Measurements from ENCODE around the gene CCDC136. TPM values are rescaled to one million over a fixed set of nuclear protein-coding genes. Genes with fewer than 3 reads are reported as not detected.
A peak's percentile ranks its signal among the peaks of the same experiment; 100 is the strongest.

Gene CCDC136
- 3.0 TPM for total RNA-seq
- long read RNA-seq, partial matches to known transcripts, result 0 of 1 reads
- long read RNA-seq, other reads (novel, unspliced or antisense), result 1 of 1 reads

- H3K4me1 ChIP-seq, result peaks cover 14% of the 10 kb centered on the region
- TF ChIP-seq, protein P1, sequence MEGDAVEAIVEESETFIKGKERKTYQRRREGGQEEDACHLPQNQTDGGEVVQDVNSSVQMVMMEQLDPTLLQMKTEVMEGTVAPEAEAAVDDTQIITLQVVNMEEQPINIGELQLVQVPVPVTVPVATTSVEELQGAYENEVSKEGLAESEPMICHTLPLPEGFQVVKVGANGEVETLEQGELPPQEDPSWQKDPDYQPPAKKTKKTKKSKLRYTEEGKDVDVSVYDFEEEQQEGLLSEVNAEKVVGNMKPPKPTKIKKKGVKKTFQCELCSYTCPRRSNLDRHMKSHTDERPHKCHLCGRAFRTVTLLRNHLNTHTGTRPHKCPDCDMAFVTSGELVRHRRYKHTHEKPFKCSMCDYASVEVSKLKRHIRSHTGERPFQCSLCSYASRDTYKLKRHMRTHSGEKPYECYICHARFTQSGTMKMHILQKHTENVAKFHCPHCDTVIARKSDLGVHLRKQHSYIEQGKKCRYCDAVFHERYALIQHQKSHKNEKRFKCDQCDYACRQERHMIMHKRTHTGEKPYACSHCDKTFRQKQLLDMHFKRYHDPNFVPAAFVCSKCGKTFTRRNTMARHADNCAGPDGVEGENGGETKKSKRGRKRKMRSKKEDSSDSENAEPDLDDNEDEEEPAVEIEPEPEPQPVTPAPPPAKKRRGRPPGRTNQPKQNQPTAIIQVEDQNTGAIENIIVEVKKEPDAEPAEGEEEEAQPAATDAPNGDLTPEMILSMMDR (IDR thresholded peaks at IDR 0.05), result no peak
- peak within 1 kb of the TSS; percentile 84 for H3K4me3 ChIP-seq
- no peak within 1 kb of the TSS for H3K27ac ChIP-seq
- H3K36me3 ChIP-seq, result no peaks in the 10 kb centered on the region
- no peaks in the 10 kb centered on the region for H3K9me3 ChIP-seq
- intact Hi-C loops (cut with DNase I), result no loop called here
- ATAC-seq, result peak; percentile 89 to 92
- H3K27me3 ChIP-seq (ENCODE audit: low read depth), result peaks cover 6% of the 10 kb centered on the region
- peak; percentile 77 for DNase-seq
Measured at GRCh38 chr7:128791121-128791971, at the start of gene CCDC136. Gene CCDC136 (plus strand): TSS chr7:128791968. CDS start chr7:128792412, 444 bp downstream.

- Histone ChIP-seq H3K27ac (no peak overlapping the region), H3K4me3 (no peak overlapping the region), H3K9me3 (no peaks in the 10 kb centered on the region), H3K27me3 (ENCODE audit: low read depth) (no peaks in the 10 kb centered on the region), H3K36me3 (no peaks in the 10 kb centered on the region), H3K4me1 (peaks cover 53% of the 10 kb centered on the region)
- TF ChIP-seq, protein P1 (IDR thresholded peaks at IDR 0.05), result no peak
- ATAC-seq (no peak), DNase-seq (no peak)
- intact Hi-C loops (cut with DNase I), result no loop called here
Measured at GRCh38 chr7:128742206-128742605, 49.6 kb upstream of the CCDC136 start.

GRCh38 chr7:128743112-128743772 is 48.5 kb upstream of the CCDC136 start:
- Histone ChIP-seq H3K36me3 (no peaks in the 10 kb centered on the region), H3K9me3 (no peaks in the 10 kb centered on the region), H3K4me1 (peaks cover 53% of the 10 kb centered on the region), H3K4me3 (no peak overlapping the region), H3K27me3 (ENCODE audit: low read depth) (no peaks in the 10 kb centered on the region), H3K27ac (no peak overlapping the region)
- TF ChIP-seq, protein P1 (IDR thresholded peaks at IDR 0.05), result no peak
- no peak for ATAC-seq
- intact Hi-C loops (cut with DNase I), result no loop called here
- no peak for DNase-seq

DNA sequence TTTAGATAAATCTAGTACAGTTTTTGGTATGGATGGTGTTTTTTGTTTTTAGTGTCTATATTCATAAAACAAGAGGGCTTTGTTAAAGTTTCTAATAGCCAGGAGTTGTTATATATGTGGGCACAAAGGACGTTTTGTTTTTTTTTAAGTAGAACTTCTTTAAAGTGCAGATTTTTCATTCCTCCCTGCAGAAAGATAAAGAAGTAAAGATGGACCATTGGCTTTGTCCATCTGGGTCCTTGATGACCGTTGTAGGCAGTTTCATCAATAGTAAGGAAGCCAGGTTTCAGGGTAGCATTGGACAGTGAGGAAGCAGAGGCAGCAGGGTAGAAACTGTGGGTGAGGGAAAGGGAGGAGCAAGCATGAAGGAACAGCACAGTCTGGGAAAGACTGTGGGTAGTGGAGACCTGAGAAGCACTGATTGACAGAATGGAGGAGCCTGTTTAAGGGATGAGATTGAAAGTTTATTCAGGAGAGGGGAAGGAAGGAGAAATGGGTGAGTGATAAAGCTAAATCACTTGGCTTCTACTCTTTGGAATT is 47.3 kb upstream of the CCDC136 start:
- no peaks in the 10 kb centered on the region for H3K27me3 ChIP-seq (ENCODE audit: low read depth)
- TF ChIP-seq, protein P1 (IDR thresholded peaks at IDR 0.05), result no peak
- H3K4me1 ChIP-seq, result peaks cover 49% of the 10 kb centered on the region
- no peak for ATAC-seq
- H3K27ac ChIP-seq, result no peak overlapping the region
- H3K36me3 ChIP-seq, result peaks cover 10% of the 10 kb centered on the region
- H3K4me3 ChIP-seq, result no peak overlapping the region
- no peaks in the 10 kb centered on the region for H3K9me3 ChIP-seq
- DNase-seq, result no peak
- intact Hi-C loops (cut with DNase I), result no loop called here

DNA sequence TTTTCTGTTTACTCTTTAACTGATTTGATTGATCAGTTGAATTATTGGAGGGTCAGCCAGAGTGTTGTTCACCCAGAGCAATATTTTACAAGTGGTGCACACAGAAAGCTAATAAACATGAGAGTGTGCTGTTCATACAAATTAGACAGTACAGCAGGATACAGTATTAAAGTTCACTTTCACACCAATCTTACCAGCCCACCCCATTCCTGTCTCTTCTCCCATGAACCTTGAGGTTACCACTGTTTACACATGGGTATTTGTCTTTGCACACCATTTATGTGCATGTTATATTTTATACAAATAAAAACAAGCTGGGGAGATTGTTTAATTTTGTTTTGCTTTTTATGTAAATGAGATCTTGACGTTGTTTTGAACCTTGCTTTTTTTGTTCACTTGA is 46.1 kb upstream of the CCDC136 start:
- DNase-seq, result no peak
- peaks cover 23% of the 10 kb centered on the region for H3K36me3 ChIP-seq
- H3K27ac ChIP-seq, result no peak overlapping the region
- intact Hi-C loops (cut with DNase I), result no loop called here
- no peak overlapping the region for H3K4me3 ChIP-seq
- H3K27me3 ChIP-seq (ENCODE audit: low read depth), result no peaks in the 10 kb centered on the region
- no peak for ATAC-seq
- no peaks in the 10 kb centered on the region for H3K9me3 ChIP-seq
- peaks cover 42% of the 10 kb centered on the region for H3K4me1 ChIP-seq
- TF ChIP-seq, protein P1 (IDR thresholded peaks at IDR 0.05), result no peak
